ENCODE results near the gene CSRP1. TPM values are rescaled to one million over a fixed set of nuclear protein-coding genes. Genes with fewer than 3 reads are reported as not detected.

The CSRP1 gene
- polyA plus RNA-seq, 1 donor from 2014 or later = 4.2 TPM

- H3F3A ChIP-seq (ENCODE audit: insufficient read depth, low read length, poor library complexity, severe bottlenecking) = no peaks in the 10 kb centered on the region
- no peaks in the 10 kb centered on the region for H3K27me3 ChIP-seq (ENCODE audit: insufficient read depth, low read depth, low read length)
- no peak overlapping the region for H3K27ac ChIP-seq (ENCODE audit: low read length)
- no peaks in the 10 kb centered on the region for H4K20me1 ChIP-seq (ENCODE audit: insufficient read depth)
- H3K79me2 ChIP-seq (replicated peaks; ENCODE audit: insufficient read depth, low read length) = no peaks in the 10 kb centered on the region
- H3K9me3 ChIP-seq (ENCODE audit: low read length) = no peaks in the 10 kb centered on the region
- H3K4me3 ChIP-seq (ENCODE audit: low read length) = no peak overlapping the region
- H2AFZ ChIP-seq (ENCODE audit: low read depth, low read length) = no peak overlapping the region
- H3K9ac ChIP-seq (ENCODE audit: low read length) = no peak overlapping the region
- H3K36me3 ChIP-seq (ENCODE audit: insufficient read depth, low read length) = no peaks in the 10 kb centered on the region
- TF ChIP-seq REST (IDR thresholded peaks at IDR 0.05; ENCODE audit: borderline replicate concordance) (no peak), SMC3 (conservative IDR thresholded peaks at IDR 0.05; ENCODE audit: poor library complexity) (no peak), POLR2AphosphoS5 (IDR thresholded peaks at IDR 0.05) (no peak), TAF1 (IDR thresholded peaks at IDR 0.05; ENCODE audit: low read depth) (no peak), MXI1 (conservative IDR thresholded peaks at IDR 0.05; ENCODE audit: poor library complexity, severe bottlenecking) (no peak), EZH2 (IDR thresholded peaks at IDR 0.05; ENCODE audit: borderline replicate concordance, insufficient read depth, low read length, poor library complexity, severe bottlenecking) (no peak), CTCF (IDR thresholded peaks at IDR 0.05; ENCODE audit: poor library complexity, severe bottlenecking) (no peak), EP300 (conservative IDR thresholded peaks at IDR 0.05; ENCODE audit: poor library complexity, severe bottlenecking) (no peak), RAD21 (conservative IDR thresholded peaks at IDR 0.05) (no peak)
- H3K9me2 ChIP-seq (ENCODE audit: insufficient read depth, low read length) = no peaks in the 10 kb centered on the region
- no peak overlapping the region for H3K4me2 ChIP-seq (ENCODE audit: low read length)
Observed at GRCh38 chr1:201487742-201488141, 19.2 kb downstream of the CSRP1 start.

GRCh38 chr1:201486187-201486586, 20.7 kb downstream of the CSRP1 start:
- Histone ChIP-seq H2AFZ (ENCODE audit: low read depth, low read length) (no peak overlapping the region), H3K9me3 (ENCODE audit: low read length) (no peaks in the 10 kb centered on the region), H3K4me3 (ENCODE audit: low read length) (no peak overlapping the region), H3K9ac (ENCODE audit: low read length) (no peak overlapping the region), H3K9me2 (ENCODE audit: insufficient read depth, low read length) (no peaks in the 10 kb centered on the region), H3K36me3 (ENCODE audit: insufficient read depth, low read length) (no peaks in the 10 kb centered on the region), H3K79me2 (replicated peaks; ENCODE audit: insufficient read depth, low read length) (no peaks in the 10 kb centered on the region), H3F3A (ENCODE audit: insufficient read depth, low read length, poor library complexity, severe bottlenecking) (no peaks in the 10 kb centered on the region), H3K27ac (ENCODE audit: low read length) (no peak overlapping the region), H4K20me1 (ENCODE audit: insufficient read depth) (no peaks in the 10 kb centered on the region), H3K27me3 (ENCODE audit: insufficient read depth, low read depth, low read length) (peaks cover 15% of the 10 kb centered on the region), H3K4me2 (ENCODE audit: low read length) (no peak overlapping the region)
- TF ChIP-seq POLR2AphosphoS5 (IDR thresholded peaks at IDR 0.05) = no peak
- no peak for TF ChIP-seq MXI1 (conservative IDR thresholded peaks at IDR 0.05; ENCODE audit: poor library complexity, severe bottlenecking)
- no peak for TF ChIP-seq TAF1 (IDR thresholded peaks at IDR 0.05; ENCODE audit: low read depth)
- TF ChIP-seq SMC3 (conservative IDR thresholded peaks at IDR 0.05; ENCODE audit: poor library complexity) = no peak
- TF ChIP-seq EP300 (conservative IDR thresholded peaks at IDR 0.05; ENCODE audit: poor library complexity, severe bottlenecking) = no peak
- TF ChIP-seq CTCF (IDR thresholded peaks at IDR 0.05; ENCODE audit: poor library complexity, severe bottlenecking) = no peak
- TF ChIP-seq RAD21 (conservative IDR thresholded peaks at IDR 0.05) = no peak
- no peak for TF ChIP-seq REST (IDR thresholded peaks at IDR 0.05; ENCODE audit: borderline replicate concordance)
- no peak for TF ChIP-seq EZH2 (IDR thresholded peaks at IDR 0.05; ENCODE audit: borderline replicate concordance, insufficient read depth, low read length, poor library complexity, severe bottlenecking)
